ENCODE measurements around the gene COL2A1.

The COL2A1 gene

GRCh38 chr12:47939009-47939601 lies 65.2 kb downstream of the COL2A1 start:
- TF ChIP-seq GATA3 (IDR thresholded peaks at IDR 0.05; ENCODE audit: low read depth, low read length) = no peak
- no peak for TF ChIP-seq GATA2 (IDR thresholded peaks at IDR 0.05; ENCODE audit: low read depth, low read length)

GRCh38 chr12:47938594-47938993 lies 65.7 kb downstream of the COL2A1 start:
- no peak for TF ChIP-seq GATA2 (IDR thresholded peaks at IDR 0.05; ENCODE audit: low read depth, low read length)
- no peak for TF ChIP-seq GATA3 (IDR thresholded peaks at IDR 0.05; ENCODE audit: low read depth, low read length)

GRCh38 chr12:47938093-47938492 lies 66.2 kb downstream of the COL2A1 start:
- TF ChIP-seq GATA3 (IDR thresholded peaks at IDR 0.05; ENCODE audit: low read depth, low read length) (no peak), GATA2 (IDR thresholded peaks at IDR 0.05; ENCODE audit: low read depth, low read length) (no peak)

- TF ChIP-seq GATA2 (IDR thresholded peaks at IDR 0.05; ENCODE audit: low read depth, low read length) (peak; percentile 94), GATA3 (IDR thresholded peaks at IDR 0.05; ENCODE audit: low read depth, low read length) (peak; percentile 62; the same call in 1 of the 2 replicates)
These were observed 69.1 kb downstream of the COL2A1 start for GRCh38 chr12:47935184-47935583.

- TF ChIP-seq GATA2 (IDR thresholded peaks at IDR 0.05; ENCODE audit: low read depth, low read length) (no peak), GATA3 (IDR thresholded peaks at IDR 0.05; ENCODE audit: low read depth, low read length) (no peak)
These were observed 73.1 kb downstream of the COL2A1 start for GRCh38 chr12:47931187-47931586.

GRCh38 chr12:47930634-47931033 lies 73.6 kb downstream of the COL2A1 start:
- no peak for TF ChIP-seq GATA2 (IDR thresholded peaks at IDR 0.05; ENCODE audit: low read depth, low read length)
- no peak for TF ChIP-seq GATA3 (IDR thresholded peaks at IDR 0.05; ENCODE audit: low read depth, low read length)

- TF ChIP-seq GATA2 (IDR thresholded peaks at IDR 0.05; ENCODE audit: low read depth, low read length) (no peak), GATA3 (IDR thresholded peaks at IDR 0.05; ENCODE audit: low read depth, low read length) (no peak)
These were observed 76.9 kb downstream of the COL2A1 start for GRCh38 chr12:47927346-47927745.

Measured in SH-SY5Y (cell line).